Sciatic nerve (tissue), 2 donors: ENCODE results near the gene TTC21B. TPM values are rescaled to one million over a fixed set of nuclear protein-coding genes. Genes with fewer than 3 reads are reported as not detected.
"Not testable (repeated sequence)": the region's sequence is repeated elsewhere in the genome, so short reads cannot be mapped to it uniquely, and the experiment has no call there.

Experiments used
- ATAC-seq: fragments of 200-7000 bp; cut with Tn5 transposase; one replicate; pipeline ENCODE4 v1.9.1; 2020; ENCODE audit warnings: mild to moderate bottlenecking, moderate library complexity
- DNase-seq: peaks from one replicate; pipeline ENCODE4 v3.0.0-alpha.2; 2020; ENCODE audit warnings: low spot score
- intact Hi-C: fragments of 100-400 bp; cut with DNase I; formaldehyde crosslinking; loops from one replicate; pipeline ENCODE4 v1.14.2; 2022
- total RNA-seq: library from RNA; stranded (reverse); fragmentation: NEBNext Ultra II Directional; extraction: Animal tissue kit (Norgen Biotek cat#: 25700); gene quantifications from one replicate; pipeline ENCODE4 v1.2.1, GENCODE V29; 2021
- donor health status: DM: no; HTN: no; CAD: no.
- donor health status: DM: no; HTN: no; CAD: no.

TTC21B gene
- total RNA-seq, 1 donor from 2014 or later = 36.8 TPM

DNA sequence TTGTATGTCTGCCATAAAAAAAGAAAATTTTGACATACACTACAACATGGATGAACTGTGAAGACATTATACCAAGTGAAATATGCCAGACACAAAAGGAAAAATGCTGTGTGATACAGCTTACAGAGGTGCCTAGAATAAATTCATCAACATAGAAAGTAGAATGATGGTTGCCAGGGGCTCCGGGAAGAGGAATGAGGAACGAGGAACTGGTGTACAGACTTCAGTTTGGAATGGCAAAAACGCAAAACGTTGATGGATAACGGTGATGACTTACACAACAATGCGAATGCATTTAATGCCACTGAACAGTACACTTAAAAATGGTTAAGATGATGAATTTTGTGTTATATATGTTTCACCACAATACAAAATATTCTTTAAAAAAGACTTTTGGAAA lies 61.0 kb downstream of the TTC21B start:
- DNase-seq = no peak
- no peak for ATAC-seq
- intact Hi-C loops = no loop called here

DNA sequence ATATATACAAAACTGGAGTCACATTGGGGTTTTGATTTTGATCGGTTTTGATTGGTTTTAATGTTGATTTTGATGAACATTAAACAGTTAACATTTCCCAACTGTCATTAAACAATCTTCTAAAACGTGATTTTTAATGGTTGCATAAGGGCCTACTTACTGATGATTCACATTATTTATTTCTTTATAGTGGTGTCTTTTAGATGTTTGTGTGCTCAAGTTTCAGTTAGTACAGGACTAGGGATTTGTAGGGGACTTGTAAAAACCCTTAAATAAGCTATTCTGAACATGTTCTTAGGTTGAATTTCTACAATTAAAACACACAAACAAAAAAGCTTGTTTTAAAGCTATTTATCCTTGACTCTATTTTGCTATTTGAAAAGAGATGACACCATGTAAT lies 61.6 kb downstream of the TTC21B start:
- intact Hi-C loops = no loop called here
- DNase-seq (no peak), ATAC-seq (no peak)

DNA sequence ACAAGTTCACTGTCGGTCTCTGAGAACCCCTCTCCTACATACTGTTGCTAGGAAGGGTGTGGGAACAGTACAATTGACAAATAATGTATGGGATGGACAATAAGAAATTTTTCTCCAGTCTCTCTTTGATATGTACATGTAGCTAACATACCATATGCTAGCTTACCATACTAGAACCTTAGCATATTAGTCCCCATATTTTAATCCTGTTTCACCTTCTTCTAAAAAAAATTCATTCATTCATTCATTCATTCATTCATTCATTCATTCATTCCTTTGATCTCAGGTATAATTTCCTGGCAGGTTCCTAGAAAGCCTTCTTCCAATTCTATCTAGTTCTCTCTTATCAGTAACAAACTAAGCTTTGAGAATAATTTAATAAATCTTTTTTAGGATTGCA lies 62.2 kb downstream of the TTC21B start:
- intact Hi-C loops = no loop called here
- DNase-seq (no peak), ATAC-seq (no peak)

DNA sequence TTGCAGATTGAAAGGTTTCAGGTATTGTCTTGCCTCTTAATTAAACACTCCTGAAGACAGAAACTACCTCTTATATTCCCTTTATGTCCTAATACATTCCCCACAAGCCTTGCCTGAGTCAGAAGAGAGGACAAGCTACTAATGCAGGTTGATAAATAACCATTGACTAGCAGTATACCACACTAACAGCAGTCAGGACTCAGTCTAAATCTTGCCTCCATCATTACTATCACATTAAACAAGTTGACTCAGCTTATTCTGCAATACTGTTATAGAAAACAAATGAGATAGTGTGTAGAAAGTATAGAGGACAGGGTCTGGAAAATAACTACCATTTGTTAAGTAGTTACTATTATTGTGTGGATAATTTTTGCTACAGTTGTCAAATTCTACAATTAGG lies 63.8 kb downstream of the TTC21B start:
- intact Hi-C loops = no loop called here
- no peak for DNase-seq
- ATAC-seq = no peak

DNA sequence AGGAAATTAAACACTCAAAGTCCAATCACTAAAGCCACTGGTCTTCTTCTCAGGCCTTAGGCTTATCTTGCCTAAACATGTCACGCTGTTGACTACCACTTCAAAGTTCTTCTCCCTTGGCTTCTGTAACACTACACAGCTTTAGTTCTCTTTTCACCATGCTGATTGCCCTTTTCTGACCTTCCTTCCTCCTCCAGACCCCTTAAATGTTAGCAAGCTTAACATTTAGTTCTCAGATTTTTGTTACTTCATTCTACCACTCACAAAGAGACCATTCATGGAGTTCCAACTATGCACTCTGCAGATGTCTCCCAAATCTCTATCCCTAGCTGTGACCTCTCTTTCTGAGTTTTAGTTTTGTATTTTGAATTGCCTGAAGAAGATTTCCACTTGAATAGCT lies 64.4 kb downstream of the TTC21B start:
- intact Hi-C loops = no loop called here
- no peak for DNase-seq
- peak; percentile 89 for ATAC-seq

DNA sequence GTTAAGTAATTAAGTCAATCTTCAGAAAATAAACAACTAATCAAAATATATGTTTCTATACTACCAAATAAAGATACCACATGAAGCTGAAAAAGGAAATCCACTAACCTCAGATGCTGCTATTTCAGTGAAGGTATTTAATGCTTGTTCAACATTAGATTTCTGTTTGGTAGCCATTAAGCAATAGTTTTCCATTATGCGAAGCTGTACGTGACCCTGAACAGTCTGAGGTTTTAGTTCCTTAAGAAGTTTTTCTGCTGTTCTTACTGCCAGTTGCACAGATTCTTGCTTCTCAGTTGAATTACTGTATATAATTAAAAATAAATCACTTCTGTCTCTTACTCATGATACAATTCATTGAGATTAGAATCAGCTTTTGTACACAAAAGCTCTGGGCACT lies 65.4 kb downstream of the TTC21B start:
- intact Hi-C loops = no loop called here
- no peak for DNase-seq
- ATAC-seq = no peak

DNA sequence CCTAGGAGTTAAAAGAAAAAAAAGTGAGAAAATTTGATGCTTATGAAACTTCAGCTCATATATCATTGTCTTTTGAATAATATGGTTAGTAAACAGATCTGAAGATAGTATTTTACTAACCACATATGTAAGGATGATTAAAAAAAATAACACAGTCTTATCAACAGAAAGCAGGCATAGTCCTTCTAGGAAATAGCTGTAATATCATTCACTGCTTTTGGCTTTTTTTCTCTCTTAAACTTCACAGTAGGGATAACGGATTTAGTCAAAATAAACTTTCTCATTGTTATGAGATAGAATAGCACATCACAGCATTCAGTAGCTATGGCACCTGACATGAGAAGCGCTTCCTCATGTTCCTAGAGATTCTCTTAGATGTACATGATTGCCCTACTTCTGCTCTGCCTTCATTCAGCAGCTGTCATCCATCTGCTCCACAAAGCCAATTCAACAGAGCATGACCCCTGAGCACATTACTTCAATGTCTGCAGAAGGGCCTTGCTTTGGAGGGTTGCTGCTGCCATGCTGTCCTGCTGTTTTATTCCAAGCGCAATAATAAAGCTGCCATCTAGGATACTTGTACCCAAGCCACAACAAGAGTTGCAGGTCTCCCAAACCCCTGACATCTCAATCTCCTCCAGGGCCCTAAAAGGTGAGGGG lies 67.0 kb downstream of the TTC21B start:
- intact Hi-C loops = no loop called here
- ATAC-seq = no peak

DNA sequence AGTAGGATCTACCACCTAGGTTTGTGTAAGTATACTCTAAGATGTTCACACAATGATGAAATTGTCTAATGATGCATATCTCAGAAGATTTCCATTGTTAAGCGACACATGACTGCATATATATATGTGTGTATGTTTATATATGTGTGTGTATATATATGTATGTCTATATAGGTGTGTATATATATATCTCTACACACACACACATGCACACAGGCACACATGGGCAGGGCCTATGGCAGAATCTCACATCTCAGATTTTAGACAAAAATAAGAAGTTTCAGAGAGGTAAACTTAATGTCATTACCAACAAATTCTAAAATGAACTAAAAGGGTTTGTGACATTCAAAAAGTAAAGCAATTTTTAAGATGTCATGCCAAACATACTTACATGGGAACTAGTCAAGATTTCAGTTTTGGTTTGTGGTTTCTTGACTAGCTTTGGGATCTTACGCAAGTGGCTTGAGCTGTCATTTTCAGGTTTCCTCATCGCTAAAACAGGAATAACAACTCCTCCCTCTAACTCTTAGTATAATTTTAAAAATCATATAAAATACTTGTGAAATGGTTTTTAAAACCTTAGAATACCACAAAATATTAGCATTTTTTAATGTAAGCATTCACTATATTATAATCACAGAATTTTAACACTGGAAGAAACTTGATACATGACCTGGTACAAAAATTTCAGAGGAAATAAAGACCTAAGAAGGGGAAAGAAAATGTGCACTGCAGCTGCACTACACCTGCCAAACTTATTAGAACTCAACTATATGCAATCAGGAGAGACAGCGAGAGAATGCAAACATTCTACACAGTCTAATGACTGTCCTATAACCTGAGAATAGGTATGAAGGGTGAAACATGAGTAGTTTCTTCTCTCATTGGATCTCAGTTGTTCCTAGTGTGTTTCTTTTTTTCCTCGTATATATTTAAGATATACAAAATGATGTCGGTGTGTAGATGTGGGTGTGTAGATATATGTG lies 75.7 kb downstream of the TTC21B start:
- no peak for DNase-seq
- ATAC-seq = no peak
- intact Hi-C loops = no loop called here

More for the DNA sequence above, 67.0 kb downstream of the TTC21B start:
- DNase-seq = no peak

DNA sequence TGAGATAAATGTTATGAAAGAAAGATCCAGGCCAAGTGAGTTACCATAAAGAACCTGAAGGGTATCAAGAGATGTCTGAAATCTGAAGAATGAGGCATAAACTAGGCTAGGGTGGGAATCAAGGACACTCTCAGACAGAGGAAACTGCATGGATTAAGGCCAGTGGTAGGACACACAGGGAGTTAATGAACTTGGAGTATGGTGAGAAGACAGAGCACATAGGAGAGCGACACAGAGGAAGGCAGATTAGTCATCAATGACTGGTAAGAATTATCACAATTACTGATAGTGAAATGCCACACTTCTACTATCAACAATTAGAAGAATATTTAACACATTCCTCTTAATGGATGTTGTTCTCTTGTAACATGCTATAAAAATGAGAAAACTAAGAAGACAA lies 76.9 kb downstream of the TTC21B start:
- no peak for DNase-seq
- intact Hi-C loops = no loop called here
- ATAC-seq = no peak

DNA sequence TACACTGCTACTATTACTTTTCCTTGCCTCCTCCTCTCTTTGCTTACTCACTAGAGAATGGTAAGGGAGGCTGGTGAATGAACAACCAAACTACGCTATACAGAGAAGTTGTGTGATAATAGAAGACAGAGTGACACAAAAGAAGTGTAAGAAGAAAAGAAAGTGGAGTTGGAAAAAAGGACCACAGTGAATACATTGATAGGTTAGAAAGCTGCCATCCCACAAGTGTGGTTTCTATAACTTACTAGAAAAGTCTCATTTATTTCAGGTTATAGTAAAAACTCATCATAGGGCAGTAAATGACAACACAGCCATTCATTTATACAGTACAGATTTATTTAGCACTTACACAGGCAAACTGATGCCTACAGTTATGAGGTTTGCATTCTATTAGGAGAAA lies 77.3 kb downstream of the TTC21B start:
- ATAC-seq = no peak
- intact Hi-C loops = no loop called here
- no peak for DNase-seq

DNA sequence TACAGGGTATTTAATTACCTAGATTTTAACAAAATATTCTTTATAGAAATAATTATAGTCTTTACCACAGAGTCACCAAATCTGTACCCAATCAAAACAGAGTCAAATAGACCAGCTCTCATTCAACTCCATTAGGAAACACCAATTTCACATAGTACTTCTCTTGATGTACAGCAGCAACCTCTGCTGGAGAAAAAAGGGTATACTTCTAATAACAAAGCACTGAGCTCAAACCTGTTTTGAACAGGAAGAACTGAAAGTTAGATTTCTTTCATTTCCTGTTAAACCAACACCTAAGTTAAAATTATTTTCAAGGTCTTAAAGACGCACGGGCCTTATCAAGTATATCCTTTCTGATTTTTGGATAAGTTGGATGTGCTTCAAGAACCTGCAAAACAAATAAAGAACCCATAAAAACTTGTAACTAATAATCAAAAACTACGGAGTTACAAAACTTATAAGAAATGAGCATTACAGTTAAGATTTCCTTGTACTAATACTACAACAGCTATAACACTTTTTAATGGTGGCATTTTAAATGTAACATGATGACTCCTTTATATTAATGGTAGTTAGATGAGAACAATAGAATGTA lies 79.0 kb downstream of the TTC21B start:
- ATAC-seq (peak; percentile 78), DNase-seq (no peak)
- intact Hi-C loops = no loop called here

DNA sequence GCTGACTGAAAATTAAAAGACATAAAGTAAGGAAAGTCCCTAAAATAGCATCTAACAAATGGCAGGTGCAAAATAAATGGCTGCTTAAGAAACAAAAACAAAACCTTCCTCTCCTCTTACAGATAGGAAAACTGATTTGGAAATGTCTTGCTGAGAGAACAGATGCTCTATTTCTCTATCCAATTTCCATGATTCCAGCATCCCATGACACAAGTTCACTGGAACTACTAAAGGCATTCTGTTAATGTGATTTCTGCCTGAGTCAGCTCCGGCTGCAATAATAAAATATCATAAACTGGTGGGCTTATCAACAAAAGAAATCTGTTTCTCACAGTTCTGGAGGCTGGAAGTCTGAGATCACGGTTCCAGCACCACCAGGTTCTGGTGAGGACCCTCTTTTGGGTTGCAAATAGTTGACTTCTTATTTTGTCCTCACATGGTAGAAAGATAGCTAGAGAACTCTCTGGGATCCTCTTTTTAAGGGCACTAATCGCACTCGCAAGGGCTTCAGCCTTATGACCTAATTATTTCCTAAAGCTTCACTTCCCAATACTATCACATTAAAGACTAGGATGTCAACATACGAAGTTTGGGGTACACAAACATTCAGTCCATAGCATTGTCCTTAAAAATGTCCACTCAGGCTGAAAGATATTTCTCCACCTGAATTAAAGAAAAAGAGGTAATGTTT lies 81.3 kb downstream of the TTC21B start:
- intact Hi-C loops = no loop called here
- no peak for DNase-seq
- no peak for ATAC-seq

DNA sequence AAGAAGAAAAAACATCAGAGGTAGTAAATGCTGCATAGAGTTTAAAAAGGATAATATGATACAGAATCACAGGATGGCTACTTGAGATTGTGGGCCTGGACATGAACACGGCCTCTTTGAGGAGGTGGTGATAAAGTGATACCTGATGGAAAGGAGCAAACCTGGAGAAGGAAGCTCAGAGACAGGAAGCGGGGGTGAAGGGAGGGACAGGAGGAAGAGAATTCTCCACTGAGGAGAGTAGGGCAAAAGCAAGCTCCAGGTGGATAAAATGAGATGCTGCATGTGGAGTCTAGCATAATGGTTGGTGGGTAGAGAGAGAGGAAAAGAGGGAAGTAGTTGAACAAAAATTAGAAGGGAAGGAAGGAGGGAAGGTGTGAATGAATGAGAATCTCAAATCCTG lies 82.6 kb downstream of the TTC21B start:
- ATAC-seq (no peak), DNase-seq (no peak)
- intact Hi-C loops = no loop called here

DNA sequence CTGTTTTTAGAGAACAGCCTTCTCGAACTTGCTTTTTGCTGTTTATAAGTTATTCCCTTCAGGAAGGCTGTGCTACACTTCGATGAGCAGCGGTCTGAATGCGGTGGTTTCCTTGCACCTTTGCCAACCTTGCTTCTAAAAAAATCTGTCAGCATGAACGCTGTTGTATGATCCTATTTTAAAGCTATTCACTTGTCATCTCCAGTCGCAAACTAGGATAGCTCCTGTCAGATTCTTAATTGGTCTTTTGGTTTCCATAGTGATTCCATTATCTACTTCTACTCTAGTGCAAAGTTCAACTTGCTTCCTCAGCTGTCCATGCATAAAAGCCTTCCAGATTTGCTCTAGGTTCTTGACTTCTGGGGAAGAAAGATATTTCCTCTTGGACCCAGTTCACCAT lies 83.2 kb downstream of the TTC21B start:
- intact Hi-C loops = no loop called here
- no peak for ATAC-seq
- no peak for DNase-seq

DNA sequence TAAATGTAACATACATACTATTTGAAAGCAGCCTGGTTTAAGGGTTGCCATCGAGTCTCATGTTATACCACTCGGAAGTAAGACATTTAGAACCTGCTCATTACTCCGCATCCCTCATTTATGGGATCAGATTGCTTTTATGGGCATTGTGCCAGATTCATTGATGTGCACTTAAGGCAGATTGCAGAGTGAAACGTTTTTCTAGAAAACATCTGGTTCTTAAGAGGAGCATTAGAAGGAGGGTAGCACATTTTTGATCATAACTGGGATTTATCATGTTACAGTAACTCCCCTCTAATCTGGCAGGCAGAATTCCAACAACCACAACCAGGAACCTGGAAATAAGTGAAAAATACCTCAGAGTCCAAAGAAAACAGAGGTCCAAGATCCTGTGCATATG lies 85.4 kb downstream of the TTC21B start:
- peak; percentile 63 for ATAC-seq
- DNase-seq = no peak
- intact Hi-C loops = no loop called here

DNA sequence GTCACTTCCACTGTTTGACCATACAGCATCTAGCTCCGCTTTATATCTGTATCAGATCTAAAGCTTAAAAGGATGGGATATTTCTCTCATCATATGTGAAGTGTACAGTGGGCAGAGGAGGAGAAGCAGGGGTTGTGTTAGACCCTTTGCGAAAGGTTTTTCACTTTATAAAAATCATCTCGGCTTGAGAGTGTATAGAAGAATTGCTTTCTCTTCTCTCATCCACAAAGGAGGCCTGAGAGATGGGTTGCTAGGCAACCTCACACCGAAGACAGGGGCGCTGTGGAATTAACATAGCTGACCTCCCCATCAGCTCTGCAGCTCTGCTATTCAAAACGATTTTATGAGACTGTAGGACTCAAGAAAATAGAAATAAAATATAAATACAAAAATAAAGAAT lies 89.3 kb downstream of the TTC21B start:
- intact Hi-C loops = no loop called here
- no peak for ATAC-seq
- DNase-seq = no peak

DNA sequence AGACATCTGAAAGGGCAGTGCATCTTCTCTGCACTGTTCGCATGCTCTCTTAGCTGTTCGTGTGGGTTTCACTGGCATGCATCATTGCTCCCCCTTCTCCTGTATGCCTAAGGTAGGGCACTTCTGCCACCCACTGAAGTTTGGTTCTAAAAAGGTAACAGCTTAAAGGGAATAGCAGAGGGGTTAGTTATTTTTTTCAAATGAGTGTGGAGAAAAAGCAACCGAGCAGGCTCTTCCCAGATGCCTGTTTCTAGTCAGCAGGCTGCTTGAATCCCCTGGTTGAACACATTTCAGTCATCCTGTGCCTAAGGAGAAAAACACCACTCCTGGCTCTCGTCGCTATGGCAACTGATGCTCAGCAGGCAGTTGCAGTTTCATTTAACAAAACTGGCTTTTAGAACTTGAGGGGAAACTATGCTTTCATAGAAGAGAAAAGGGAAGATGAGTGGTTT lies 89.7 kb downstream of the TTC21B start:
- DNase-seq (no peak), ATAC-seq (no peak)
- intact Hi-C loops = no loop called here

DNA sequence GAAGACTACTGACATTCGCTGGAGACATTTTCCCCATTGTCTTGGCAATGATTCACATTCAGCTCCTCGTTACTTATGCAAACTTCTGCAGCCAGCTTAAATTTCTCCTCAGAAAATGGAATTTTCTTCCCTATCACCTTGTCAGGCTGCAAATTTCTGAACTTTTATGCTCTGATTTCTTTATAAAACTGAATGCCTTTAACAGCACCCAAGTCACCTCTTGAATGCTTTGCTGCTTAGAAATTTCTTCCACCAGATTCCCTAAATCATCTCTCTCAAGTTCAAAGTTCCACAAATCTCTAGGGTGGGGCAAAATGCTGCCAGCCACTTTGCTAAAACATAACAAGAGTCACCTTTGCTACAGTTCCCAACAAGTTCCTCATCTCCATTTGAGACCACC lies 92.5 kb downstream of the TTC21B start:
- DNase-seq, ATAC-seq, intact Hi-C loops: not testable (repeated sequence)

DNA sequence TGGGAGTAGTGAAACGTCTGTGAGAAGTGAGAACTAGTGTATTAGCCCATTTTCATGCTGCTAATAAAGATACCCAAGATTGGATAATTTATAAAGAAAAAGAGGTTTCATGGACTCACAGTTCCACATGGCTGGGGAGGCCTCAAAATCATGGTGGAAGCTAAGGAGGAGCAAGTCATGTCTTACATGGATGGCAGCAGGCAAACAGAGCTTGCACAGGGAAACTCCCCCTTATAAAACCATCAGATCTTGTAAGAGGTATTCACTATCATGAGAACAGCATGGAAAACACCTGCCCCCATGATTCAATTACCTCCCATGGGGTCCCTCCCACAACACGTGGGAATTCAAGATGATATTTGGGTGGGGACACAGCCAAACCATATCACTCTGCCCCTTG lies 93.9 kb downstream of the TTC21B start:
- intact Hi-C loops, DNase-seq, ATAC-seq: not testable (repeated sequence)
